ENCODE results near the gene C16orf96. TPM values are rescaled to one million over a fixed set of nuclear protein-coding genes. Genes with fewer than 3 reads are reported as not detected.

Gene C16orf96
- total and polyA plus RNA-seq, 2 of the 8 experiments (the other 6 are each of a cell fraction or from before 2014, with no cell fraction given): 1.0 to 1.3 TPM

- TF ChIP-seq RAD21 (IDR thresholded peaks at IDR 0.05 in 1 of 2, conservative IDR thresholded peaks at IDR 0.05 in 1 of 2; ENCODE audit: low read depth in 2 of 2, low read length in 2 of 2) (no peak), POLR2AphosphoS5 (IDR thresholded peaks at IDR 0.05; ENCODE audit: low read depth, low read length) (no peak), E2F6 (IDR thresholded peaks at IDR 0.05) (no peak), GTF2F1 (IDR thresholded peaks at IDR 0.05; ENCODE audit: borderline replicate concordance, low read depth, low read length) (no peak), RXRA (IDR thresholded peaks at IDR 0.05; ENCODE audit: insufficient read depth, low read depth, low read length) (no peak), CREB1 (IDR thresholded peaks at IDR 0.05) (no peak), USF2 (IDR thresholded peaks at IDR 0.05; ENCODE audit: low read length) (no peak), BCL11A (IDR thresholded peaks at IDR 0.05; ENCODE audit: low read depth in 2 of 2, low read length in 2 of 2) (no peak)
These were observed 5.5 kb downstream of the C16orf96 start (continued) for GRCh38 chr16:4561596-4561995.

Data from H1 (cell line).